Activated T-helper 1 cell treated with anti-CD3 and anti-CD28 coated beads, Interleukin-12 subunit alpha, Interleukin-12 subunit beta, Interleukin-2, Interleukin-4 antibody, amounts not matched to agents 30 ng/mL and 10 ng/mL and 1 ng/mL, durations not matched to agents 14 hours and 24 hours and 36 hours (primary cell): ENCODE data around the gene MRPL36. TPM values are rescaled to one million over a fixed set of nuclear protein-coding genes. Genes with fewer than 3 reads are reported as not detected.

Source experiments
- total RNA-seq: library from RNA; stranded (reverse); gene quantifications from 2 replicates; pipeline ENCODE4 v1.2.3, GENCODE V29; 2022

The MRPL36 gene
- total RNA-seq, 1 donor from 2014 or later = 118 TPM

Other genes with a start within 250 kb of the MRPL36 start
- 40.3 and 41.5 TPM in 2 replicates for gene NDUFS6, start 1.6 kb upstream of the MRPL36 start, total RNA-seq
- not detected in 2 replicates for gene IRX4, start 83.1 kb upstream of the MRPL36 start, total RNA-seq